SW 1271 (cell line): ENCODE results near the gene SMIM32.

Experiments
- DNase-seq, 2 experiments: peaks; one replicate each; lab custom pipeline; 2025; lab: John Stamatoyannopoulos, UW

Gene SMIM32

GRCh38 chr5:136192526-136193321 lies at the start of gene SMIM32:
Gene SMIM32, minus strand, starts transcription at chr5:136193162. Its CDS starts 638 bp downstream, at chr5:136192524.
- no peak for DNase-seq

DNA sequence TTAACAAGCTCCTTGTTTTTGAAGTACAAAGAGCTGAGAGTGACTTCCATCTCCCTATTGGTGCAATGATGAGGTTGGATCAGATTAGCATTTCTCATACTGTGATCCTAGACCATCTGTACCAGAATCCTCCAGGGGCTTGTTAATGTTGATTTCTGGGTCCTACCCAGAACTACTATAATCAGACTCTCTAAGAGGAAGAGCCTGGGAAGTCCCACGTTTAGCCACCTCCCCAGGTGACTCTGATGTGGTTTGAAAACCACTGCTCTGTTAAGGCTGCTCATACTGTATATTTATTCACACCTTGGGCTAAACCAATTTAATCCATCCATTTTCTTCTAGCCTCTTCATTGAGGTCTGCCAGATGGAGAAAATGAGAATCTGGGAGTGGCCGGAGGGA lies 49.6 kb upstream of the SMIM32 start:
- DNase-seq, result no peak

GRCh38 chr5:136242136-136242535 lies 49.2 kb upstream of the SMIM32 start:
- DNase-seq, result no peak

- DNase-seq, result no peak
These were observed 47.9 kb upstream of the SMIM32 start for GRCh38 chr5:136240894-136241293.

DNA sequence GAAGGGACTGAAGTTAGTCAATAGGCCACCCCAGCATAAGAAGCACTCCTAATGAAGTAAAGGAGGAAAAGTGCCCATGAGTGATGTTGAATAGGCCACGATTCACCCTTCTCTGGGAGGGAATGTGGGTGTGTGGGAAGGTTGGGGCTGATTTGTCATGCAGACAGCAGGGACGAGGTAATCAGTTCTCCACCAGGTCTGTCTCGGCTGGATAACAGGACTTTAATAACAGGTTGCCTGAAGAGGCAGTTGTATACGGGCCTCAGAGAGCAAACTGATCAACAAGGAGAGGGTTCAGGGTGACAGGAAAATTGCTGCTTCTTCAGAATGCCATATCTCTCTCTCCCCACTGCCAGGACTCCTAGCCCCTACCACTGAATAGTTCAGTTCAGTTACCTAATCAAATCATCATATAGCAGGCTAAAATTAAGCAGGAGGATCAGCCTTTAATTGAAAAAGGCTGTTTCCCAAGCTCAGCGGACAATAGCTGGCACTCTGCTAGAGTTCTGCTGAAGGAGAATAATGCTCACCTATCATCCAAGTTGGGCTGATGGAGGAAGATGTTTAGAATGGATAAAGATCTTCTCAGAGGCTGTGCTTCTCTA lies 43.6 kb upstream of the SMIM32 start:
- DNase-seq, result no peak

DNA sequence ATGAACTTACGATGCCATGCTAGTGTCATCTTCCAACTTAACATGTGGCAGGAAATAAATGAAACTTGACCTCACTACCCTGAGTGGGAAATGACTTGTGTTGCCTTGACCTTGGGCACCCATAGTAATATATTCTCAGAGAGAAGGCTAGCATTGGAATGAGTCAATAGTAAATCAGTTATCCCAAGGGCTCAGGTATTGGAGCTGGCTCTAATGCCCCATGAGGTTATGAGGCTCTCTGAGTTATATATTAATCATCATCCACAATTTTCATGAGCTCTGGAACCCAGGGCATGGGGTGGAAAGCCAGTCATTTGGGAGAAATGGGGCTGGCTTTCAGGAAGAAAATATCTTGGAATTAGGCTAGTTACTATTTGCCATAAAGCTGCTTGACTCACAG lies 42.4 kb upstream of the SMIM32 start:
- no peak for DNase-seq

- DNase-seq, result no peak
These were observed 39.4 kb upstream of the SMIM32 start for GRCh38 chr5:136232316-136232715.

- DNase-seq, result no peak
These were observed 37.2 kb upstream of the SMIM32 start for GRCh38 chr5:136230176-136230575.

- no peak for DNase-seq
These were observed 35.3 kb upstream of the SMIM32 start for GRCh38 chr5:136228136-136228757.

DNA sequence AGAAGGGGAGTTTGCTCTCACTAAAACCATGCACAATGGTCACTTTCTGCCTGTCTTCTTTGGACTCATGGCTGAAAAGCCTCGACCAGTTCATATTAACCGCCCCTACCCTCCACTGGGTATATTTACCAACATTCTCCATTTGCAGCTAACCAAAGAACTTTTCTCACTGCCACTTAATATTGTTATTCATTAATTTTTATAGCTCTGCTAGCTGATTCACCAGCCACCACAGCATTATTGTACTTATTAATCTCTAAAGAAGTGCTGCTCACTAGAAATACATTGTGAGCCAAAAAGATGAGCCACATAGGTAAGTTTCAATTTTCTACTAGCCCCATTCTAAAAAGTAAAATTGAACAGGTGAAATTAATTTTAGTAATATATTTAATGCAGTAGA lies 33.4 kb upstream of the SMIM32 start:
- no peak for DNase-seq

DNA sequence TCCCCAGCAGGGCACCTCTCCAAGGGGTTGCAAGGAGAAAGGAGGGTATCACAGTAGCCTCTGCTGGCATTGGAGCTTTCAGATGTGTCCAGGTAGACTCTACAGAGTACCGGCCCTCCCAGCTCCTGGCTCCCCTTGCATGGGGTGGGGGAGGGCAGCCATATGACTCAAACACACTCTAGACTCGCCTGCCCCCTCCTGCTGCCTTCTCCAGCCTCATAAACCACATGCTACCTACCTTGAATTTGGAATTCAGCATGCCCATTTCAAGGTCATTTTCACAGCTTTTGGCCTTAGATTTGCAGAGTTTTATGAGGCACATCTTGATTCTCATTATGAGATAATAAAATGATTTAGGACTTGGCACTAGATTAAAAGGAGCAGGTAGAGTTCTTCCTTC lies 32.8 kb upstream of the SMIM32 start:
- no peak for DNase-seq

GRCh38 chr5:136222580-136223235 lies 29.7 kb upstream of the SMIM32 start:
- peak in 1 of 2 experiments; percentile 5 for DNase-seq

GRCh38 chr5:136221340-136221739 lies 28.4 kb upstream of the SMIM32 start:
- DNase-seq, result no peak

DNA sequence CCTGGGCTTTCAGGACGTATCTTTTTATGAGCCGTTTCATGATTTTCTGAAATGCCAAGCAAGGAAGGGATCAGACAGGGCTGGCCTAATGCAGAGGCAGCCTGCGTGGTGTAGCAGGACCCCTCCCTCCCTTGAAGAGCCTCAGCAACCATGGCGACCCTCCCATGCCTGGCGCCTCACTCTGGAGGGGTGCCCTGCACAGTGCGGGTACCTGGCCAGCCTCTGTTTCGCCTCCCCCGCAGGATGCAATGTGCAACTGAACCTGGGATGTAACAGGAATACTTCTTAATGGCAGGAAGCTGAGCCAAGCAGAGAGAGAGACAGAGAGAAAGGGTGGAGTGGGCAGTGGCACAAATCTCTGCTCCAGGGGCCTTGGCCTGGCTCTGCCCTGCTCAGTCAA lies 23.3 kb upstream of the SMIM32 start:
- no peak for DNase-seq

- no peak for DNase-seq
These were observed 22.9 kb upstream of the SMIM32 start for GRCh38 chr5:136215812-136216211.

GRCh38 chr5:136213919-136214493 lies 21.0 kb upstream of the SMIM32 start:
- DNase-seq, result no peak

- DNase-seq, result peak in 1 of 2 experiments; percentile 20
These were observed 19.3 kb upstream of the SMIM32 start for GRCh38 chr5:136212252-136212721.

DNA sequence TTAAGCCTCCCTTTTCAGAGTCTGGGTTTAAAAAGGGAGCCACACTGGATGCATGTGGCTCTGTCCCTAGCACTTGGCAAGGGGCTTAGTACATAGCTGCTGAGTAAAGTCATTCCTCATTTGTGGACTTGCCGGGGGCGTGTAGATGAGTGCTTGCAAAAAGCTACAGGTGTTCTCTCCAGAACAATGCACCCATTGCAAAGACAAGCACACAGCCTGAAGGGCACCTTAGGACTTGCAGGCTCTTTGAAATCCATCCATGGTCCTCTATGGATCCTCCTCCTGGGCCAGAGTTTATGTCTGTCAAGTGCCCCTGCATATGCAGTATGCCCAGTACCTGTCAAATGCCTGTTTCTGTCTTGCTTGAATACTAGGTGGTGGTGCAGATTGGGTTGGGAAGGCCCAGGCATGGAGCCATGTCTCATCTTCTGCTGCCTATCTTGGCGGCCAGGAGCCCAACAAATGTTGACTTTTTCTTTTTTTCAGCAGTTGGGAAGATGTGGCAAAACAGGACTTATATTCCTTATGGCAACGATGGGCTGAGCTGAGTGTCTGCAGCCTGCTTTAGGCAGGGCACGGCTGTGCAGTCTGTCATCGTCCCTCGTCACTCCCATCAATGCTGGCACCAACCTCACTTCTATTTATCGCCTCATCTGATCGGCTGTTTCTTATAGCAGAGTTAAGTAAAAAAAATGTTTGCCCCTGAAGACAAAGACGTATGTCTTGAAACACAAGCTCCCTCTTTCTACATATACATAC lies 18.5 kb upstream of the SMIM32 start:
- DNase-seq, result no peak

GRCh38 chr5:136210259-136210658 lies 17.3 kb upstream of the SMIM32 start:
- no peak for DNase-seq

GRCh38 chr5:136209346-136209910 lies 16.5 kb upstream of the SMIM32 start:
- DNase-seq, result no peak

DNA sequence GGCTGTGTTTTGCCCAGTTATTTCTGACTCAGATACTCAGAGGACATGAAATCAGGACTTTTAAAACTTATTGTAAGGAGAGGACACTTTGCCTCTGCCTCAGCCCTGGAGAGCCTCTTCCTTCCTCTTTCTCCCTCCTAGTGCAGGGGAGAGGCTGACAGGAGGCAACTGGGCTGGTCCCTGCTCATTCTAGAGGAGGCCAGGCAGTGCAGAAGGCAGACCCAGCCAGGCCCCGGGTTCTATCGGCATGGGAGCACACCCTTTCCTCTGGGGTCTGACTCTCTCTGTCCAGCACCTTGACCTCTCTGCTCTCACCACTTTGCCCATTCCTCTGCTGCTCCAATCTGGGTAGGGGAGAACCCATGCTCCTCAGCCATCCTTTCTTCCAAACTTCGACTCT lies 16.0 kb upstream of the SMIM32 start:
- no peak for DNase-seq
